PFSK-1 (cell line): Measurements from ENCODE around the gene SMIM5.

Experiments used
- FOXP2 ChIP-seq: optimal IDR thresholded peaks from 2 replicates; pipeline ENCODE3; 2011; ENCODE audit warnings: borderline replicate concordance, control low read depth, inconsistent platforms; ENCODE audit not compliant: insufficient read depth; ENCODE audit errors: extremely low read length, extremely low read depth
- POLR2AphosphoS5 ChIP-seq: IDR thresholded peaks from 2 replicates; pipeline ENCODE4 v1.6.1; 2012; ENCODE audit warnings: low read depth, mild to moderate bottlenecking, control low read depth, low read length, moderate library complexity
- SIN3A ChIP-seq: IDR thresholded peaks from 2 replicates; pipeline ENCODE4 v1.6.1; 2012; ENCODE audit warnings: mild to moderate bottlenecking, low read length, moderate library complexity, borderline replicate concordance; ENCODE audit not compliant: insufficient read depth
- TAF1 ChIP-seq: IDR thresholded peaks from 2 replicates; pipeline ENCODE4 v1.6.1; 2012; ENCODE audit warnings: low read length, control low read depth, borderline replicate concordance; ENCODE audit not compliant: insufficient read depth
- TF ChIP-seq, protein P1 (sequence below), 2 experiments: IDR thresholded peaks; 2 replicates each; pipeline versions ENCODE4 v1.6.1 to v1.8.0; 2011 to 2012; ENCODE audit warnings: low read depth in 2 of 2, low read length in 2 of 2, control low read depth in 1 of 2, inconsistent platforms in 1 of 2, mild to moderate bottlenecking in 1 of 2, moderate library complexity in 1 of 2; ENCODE audit not compliant: insufficient read depth in 1 of 2

The SMIM5 gene

DNA sequence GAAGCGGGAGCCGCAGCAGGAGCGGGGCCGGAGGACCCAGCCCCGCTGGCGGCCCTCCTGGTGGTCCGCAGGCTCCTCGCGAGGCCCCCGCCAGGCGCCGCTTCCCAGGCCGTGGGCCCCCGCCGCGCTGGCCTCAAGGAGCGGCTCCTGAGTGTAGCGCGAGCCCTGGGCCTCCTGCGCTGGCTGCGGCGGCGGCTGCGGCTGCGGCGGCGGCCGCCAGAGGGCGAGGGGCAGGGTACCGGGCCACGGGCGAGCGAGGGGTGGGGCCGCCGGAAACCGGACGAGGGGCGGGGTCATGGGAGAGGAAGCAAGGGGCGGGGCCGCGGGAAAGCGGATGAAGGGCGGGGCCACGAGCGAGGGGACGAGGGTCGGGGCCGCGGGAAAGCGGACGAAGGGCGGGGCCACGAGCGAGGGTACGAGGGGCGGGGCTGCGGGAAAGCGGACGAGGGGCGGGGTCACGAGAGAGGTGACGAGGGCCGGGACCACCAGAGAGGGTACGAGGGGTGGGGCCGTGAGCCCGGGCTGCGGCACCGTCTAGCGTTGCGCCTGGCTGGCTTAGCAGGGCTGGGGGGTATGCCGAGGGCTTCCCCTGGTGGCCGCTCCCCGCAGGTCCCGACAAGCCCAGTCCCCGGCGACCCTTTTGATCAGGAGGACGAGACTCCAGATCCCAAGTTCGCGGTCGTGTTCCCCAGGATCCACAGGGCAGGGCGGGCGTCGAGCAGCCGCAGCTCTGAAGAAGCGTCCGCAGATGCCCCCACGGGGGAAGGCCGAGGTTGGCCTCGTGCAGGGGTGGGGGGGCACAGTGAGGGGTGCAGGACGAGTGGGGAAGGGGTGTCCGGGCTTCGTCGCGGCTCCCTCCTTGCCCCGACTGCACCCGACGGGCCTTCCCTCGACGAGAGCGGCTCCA, 44.0 kb upstream of the SMIM5 start:
- TF ChIP-seq SIN3A (no peak), TAF1 (no peak), FOXP2 (no peak)

DNA sequence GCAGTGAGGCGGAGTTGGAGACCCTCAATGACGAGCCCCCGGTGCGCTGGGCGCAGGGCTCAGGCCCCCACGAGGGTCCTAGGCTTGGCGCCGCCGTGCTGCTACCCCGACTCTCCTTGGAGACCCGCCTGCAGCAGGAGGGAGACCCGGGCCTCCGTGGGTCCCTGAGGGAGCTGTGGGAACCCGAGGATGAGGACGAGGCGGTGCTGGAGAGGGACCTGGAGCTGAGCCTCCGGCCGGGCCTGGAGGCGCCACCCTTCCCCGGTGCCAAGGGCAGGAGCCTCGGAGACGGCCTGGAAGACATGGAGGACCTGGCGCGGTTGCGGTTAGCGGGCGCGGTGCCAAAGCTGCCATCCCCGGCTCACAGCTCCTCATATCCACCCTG, 43.3 kb upstream of the SMIM5 start:
- TF ChIP-seq POLR2AphosphoS5 (no peak), TAF1 (no peak), SIN3A (no peak), FOXP2 (no peak)
- TF ChIP-seq, protein P1, sequence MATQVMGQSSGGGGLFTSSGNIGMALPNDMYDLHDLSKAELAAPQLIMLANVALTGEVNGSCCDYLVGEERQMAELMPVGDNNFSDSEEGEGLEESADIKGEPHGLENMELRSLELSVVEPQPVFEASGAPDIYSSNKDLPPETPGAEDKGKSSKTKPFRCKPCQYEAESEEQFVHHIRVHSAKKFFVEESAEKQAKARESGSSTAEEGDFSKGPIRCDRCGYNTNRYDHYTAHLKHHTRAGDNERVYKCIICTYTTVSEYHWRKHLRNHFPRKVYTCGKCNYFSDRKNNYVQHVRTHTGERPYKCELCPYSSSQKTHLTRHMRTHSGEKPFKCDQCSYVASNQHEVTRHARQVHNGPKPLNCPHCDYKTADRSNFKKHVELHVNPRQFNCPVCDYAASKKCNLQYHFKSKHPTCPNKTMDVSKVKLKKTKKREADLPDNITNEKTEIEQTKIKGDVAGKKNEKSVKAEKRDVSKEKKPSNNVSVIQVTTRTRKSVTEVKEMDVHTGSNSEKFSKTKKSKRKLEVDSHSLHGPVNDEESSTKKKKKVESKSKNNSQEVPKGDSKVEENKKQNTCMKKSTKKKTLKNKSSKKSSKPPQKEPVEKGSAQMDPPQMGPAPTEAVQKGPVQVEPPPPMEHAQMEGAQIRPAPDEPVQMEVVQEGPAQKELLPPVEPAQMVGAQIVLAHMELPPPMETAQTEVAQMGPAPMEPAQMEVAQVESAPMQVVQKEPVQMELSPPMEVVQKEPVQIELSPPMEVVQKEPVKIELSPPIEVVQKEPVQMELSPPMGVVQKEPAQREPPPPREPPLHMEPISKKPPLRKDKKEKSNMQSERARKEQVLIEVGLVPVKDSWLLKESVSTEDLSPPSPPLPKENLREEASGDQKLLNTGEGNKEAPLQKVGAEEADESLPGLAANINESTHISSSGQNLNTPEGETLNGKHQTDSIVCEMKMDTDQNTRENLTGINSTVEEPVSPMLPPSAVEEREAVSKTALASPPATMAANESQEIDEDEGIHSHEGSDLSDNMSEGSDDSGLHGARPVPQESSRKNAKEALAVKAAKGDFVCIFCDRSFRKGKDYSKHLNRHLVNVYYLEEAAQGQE (IDR thresholded peaks at IDR 0.05; ENCODE audit: insufficient read depth in 1 of 2, low read depth in 2 of 2, low read length in 2 of 2) = no peak

GRCh38 chr17:75590314-75590761, 42.9 kb upstream of the SMIM5 start:
- TF ChIP-seq TAF1 = no peak
- no peak for TF ChIP-seq POLR2AphosphoS5
- no peak for TF ChIP-seq SIN3A
- TF ChIP-seq, protein P1 (IDR thresholded peaks at IDR 0.05; ENCODE audit: insufficient read depth in 1 of 2, low read depth in 2 of 2, low read length in 2 of 2) = no peak
- TF ChIP-seq FOXP2 = no peak

DNA sequence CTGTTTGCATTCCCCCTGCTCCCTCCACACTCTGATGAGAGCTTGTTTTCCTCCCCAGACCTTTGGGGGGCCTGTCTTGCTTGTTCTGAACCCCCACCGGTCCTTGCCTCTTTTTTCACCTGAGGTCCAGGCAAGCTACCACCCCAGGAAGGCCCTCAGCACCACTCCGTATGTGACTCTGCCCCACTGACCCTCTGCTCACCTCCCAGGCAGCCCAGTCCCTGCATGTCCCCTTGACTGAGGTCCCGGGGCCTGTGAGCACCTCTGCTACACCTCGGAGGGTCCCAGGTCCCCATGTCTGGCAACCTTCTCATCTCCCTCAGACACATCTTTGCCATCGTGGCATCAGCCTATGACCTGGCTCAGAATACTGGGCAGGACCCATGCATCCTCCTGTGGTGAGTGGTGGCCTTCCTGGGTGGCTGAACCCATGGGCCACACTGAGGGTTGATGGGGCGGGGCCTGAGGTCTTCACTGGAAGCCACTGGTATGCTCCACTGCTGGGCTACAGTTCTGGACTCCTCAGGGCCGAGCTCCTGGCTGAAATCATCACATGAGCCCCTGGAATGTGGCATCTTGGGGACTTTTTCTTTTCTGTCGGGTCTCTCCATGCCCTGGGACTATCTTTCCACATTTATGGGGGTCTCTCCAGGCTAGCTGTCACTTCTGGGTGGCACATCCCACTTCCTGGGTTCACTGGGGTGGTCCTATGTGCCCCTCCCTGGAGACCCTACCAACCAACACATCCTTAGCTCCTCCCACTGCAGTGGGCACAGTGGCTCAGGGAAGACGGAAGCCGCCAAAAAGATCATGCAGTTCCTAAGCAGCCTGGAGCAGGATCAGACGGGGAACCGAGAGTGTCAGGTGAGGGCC, 42.1 kb upstream of the SMIM5 start:
- TF ChIP-seq TAF1 = no peak
- TF ChIP-seq, protein P1 (IDR thresholded peaks at IDR 0.05; ENCODE audit: insufficient read depth in 1 of 2, low read depth in 2 of 2, low read length in 2 of 2) = no peak
- no peak for TF ChIP-seq FOXP2
- TF ChIP-seq POLR2AphosphoS5 = no peak
- TF ChIP-seq SIN3A = no peak

DNA sequence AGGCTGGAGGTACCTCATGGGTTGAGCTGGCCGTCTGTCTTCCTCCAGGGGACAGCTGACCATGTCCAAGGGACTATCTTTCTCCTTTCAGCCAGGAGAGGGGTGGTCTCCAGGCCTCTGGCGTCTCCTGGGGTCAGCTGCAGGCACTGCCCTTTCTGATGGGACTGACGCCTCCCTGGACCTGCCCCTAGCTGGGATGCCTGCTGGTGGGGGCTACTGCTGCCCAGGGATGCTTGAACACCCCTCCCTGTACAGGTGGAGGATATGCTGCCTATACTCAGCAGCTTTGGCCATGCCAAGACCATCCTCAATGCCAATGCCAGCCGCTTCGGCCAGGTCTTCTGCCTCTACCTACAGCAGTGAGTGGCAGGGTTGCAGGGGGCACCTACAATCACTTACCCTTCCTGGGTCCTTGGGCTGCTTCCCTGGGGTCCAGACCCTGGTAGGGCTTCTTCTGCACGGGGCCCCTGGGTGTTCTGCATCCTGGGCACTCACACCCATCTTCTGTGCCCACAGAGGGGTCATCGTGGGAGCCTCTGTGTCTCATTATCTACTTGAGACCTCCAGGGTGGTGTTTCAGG, 41.4 kb upstream of the SMIM5 start:
- TF ChIP-seq FOXP2 (no peak), POLR2AphosphoS5 (no peak), TAF1 (no peak), SIN3A (no peak)
- TF ChIP-seq, protein P1 (IDR thresholded peaks at IDR 0.05; ENCODE audit: insufficient read depth in 1 of 2, low read depth in 2 of 2, low read length in 2 of 2) = no peak
